Naive thymus-derived CD4-positive, alpha-beta T cell (primary cell): ENCODE data around the gene ULBP1. TPM values are rescaled to one million over a fixed set of nuclear protein-coding genes. Genes with fewer than 3 reads are reported as not detected.
"Not testable (repeated sequence)": the region's sequence is repeated elsewhere in the genome, so short reads cannot be mapped to it uniquely, and the experiment has no call there.

Experiments
- ATAC-seq: fragments of 150-1000 bp; cut with Tn5 transposase; 2 replicates; pipeline ENCODE4 v1.10.0; 2021; ENCODE audit warnings: mild to moderate bottlenecking, moderate library complexity
- CTCF ChIA-PET: fragments of 350-600 bp; sonication (Branson Sonifier 250); formaldehyde crosslinking; loops from one replicate; lab custom pipeline; 2021; ENCODE audit warnings: antibody characterized with exemption; lab: Charles Lee
- POLR2A ChIA-PET: fragments of 350-600 bp; sonication (Branson Sonifier 250); formaldehyde crosslinking; loops from one replicate; lab custom pipeline; 2021; ENCODE audit warnings: antibody characterized with exemption, inconsistent platforms; lab: Charles Lee
- DNase-seq, 9 donors: peaks; one replicate each; pipeline versions ENCODE4 v3.0.0 to v3.0.0-alpha.2; 2020 to 2022; ENCODE audit warnings: mixed read lengths in 1 of 9
- H3K27ac ChIP-seq: one replicate; pipeline ENCODE4 v1.7.0; 2013; ENCODE audit warnings: mild to moderate bottlenecking, low read depth, low read length, moderate library complexity
- H3K27me3 ChIP-seq, 2 donors: one replicate each; pipeline ENCODE4 v1.7.0; 2013; ENCODE audit warnings: low read length in 2 of 2, mild to moderate bottlenecking in 2 of 2, moderate library complexity in 2 of 2; ENCODE audit not compliant: control insufficient read depth in 2 of 2, insufficient read depth in 2 of 2
- H3K36me3 ChIP-seq, 3 experiments: 1 replicate in 2 of 3; 2 replicates in 1 of 3; pipeline ENCODE4 v1.7.0; 2013; ENCODE audit warnings: low read length in 3 of 3, mild to moderate bottlenecking in 3 of 3, moderate library complexity in 1 of 3; ENCODE audit not compliant: insufficient read depth in 3 of 3, control insufficient read depth in 2 of 3
- H3K4me1 ChIP-seq, 2 donors: one replicate each; pipeline ENCODE4 v1.7.0; 2013; ENCODE audit warnings: low read length in 2 of 2, mild to moderate bottlenecking in 2 of 2, moderate library complexity in 1 of 2; ENCODE audit not compliant: control insufficient read depth in 2 of 2, insufficient read depth in 2 of 2
- H3K4me3 ChIP-seq: 2 replicates; pipeline ENCODE4 v1.7.0; 2013; ENCODE audit warnings: mild to moderate bottlenecking, low read length
- H3K9me3 ChIP-seq, 3 experiments: 1 replicate in 2 of 3; 2 replicates in 1 of 3; pipeline ENCODE4 v1.7.0; 2013; ENCODE audit warnings: low read length in 3 of 3; ENCODE audit not compliant: control insufficient read depth in 2 of 3
- H3K27ac Mint-ChIP-seq, 9 donors: one replicate each; pipeline ENCODE4 v1.8.0; 2020 to 2022; ENCODE audit warnings: mixed read lengths in 9 of 9, mild to moderate bottlenecking in 8 of 9, moderate library complexity in 5 of 9, inconsistent platforms in 2 of 9
- H3K27me3 Mint-ChIP-seq, 5 donors: one replicate each; pipeline ENCODE4 v1.8.0; 2021 to 2022; ENCODE audit warnings: mixed read lengths in 5 of 5, mild to moderate bottlenecking in 1 of 5
- H3K36me3 Mint-ChIP-seq, 5 donors: one replicate each; pipeline ENCODE4 v1.8.0; 2020 to 2022; ENCODE audit warnings: mixed read lengths in 5 of 5, mild to moderate bottlenecking in 3 of 5, inconsistent platforms in 1 of 5
- H3K4me1 Mint-ChIP-seq, 7 donors: one replicate each; pipeline ENCODE4 v1.8.0; 2020 to 2022; ENCODE audit warnings: mixed read lengths in 7 of 7, mild to moderate bottlenecking in 3 of 7, inconsistent platforms in 1 of 7
- H3K4me3 Mint-ChIP-seq, 10 donors: one replicate each; pipeline ENCODE4 v1.8.0; 2020 to 2022; ENCODE audit warnings: mild to moderate bottlenecking in 10 of 10, mixed read lengths in 10 of 10, moderate library complexity in 6 of 10, inconsistent platforms in 2 of 10
- H3K9me3 Mint-ChIP-seq, 11 donors: one replicate each; pipeline ENCODE4 v1.8.0; 2020 to 2022; ENCODE audit warnings: mixed read lengths in 11 of 11, mild to moderate bottlenecking in 4 of 11, inconsistent platforms in 1 of 11, moderate library complexity in 1 of 11
- intact Hi-C, 2 donors: fragments of 100-400 bp; cut with micrococcal nuclease; formaldehyde crosslinking; loops; one replicate each; pipeline ENCODE4 v1.15.1; 2023
- polyA plus RNA-seq, 2 donors: library from polyadenylated mRNA; unstranded; fragments of 300-500 nt; fragmentation: Illumina TruSeq; gene quantifications; one replicate each; pipeline ENCODE4 v1.2.3, GENCODE V29; 2021
- total RNA-seq, 6 experiments: library from RNA in 5 of 6; stranded (reverse) in 5 of 6; gene quantifications; 1 replicate in 5 of 6; 2 replicates in 1 of 6; pipeline ENCODE4 v1.2.3 and lab custom pipeline; 2021 to 2026

The ULBP1 gene
- total and polyA plus RNA-seq, 7 experiments from 2014 or later = 1.4 TPM; not detected in 6

DNA sequence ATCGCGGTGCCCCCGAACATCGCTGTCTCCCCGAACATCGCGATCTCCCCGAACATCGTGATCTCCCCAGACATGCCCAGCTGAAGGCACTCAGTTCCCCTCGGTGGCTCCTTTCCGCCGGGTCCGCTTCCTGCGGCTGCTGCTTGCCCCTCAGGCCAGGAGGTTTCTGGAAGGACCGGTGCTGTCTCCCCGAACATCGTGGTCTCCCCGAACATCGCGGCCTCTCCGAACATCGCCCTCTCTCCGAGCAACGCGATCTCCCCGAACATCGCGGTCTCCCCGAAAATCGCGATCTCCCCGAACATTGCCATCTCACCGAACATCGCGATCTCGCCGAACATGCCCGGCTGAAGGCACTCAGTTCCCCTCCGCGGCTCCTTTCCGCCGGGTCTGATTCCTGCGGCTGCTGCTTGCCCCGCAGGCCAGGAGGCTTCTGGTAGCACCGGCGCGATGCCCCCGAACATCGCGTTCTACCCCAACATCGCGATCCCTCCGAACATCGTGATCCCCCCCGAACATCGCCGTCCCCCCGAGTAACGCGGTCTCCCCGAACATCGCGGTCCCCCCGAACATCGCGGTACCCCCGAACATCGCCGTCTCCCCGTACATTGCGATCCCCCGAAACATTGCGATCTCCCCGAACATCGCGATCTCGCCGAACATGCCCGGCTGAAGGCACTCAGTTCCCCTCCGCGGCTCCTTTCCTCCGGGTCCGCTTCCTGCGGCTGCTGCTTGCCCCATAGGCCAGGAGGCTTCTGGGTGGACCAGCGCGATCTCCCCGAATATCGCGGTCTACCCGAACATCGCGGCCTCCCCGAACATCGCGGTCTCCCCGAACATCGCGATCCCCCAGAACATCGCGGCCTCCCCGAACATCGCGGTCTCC, 808 bp downstream of the ULBP1 start:
- ChIA-PET CTCF (interaction anchor here (0.9 kb wide), 2 partner anchors 13 to 115 kb away, joined by 3 to 5 read pairs; no protein-coding TSS in a partner anchor), POLR2A (no interaction called here)
- peak overlapping the region; percentile 88 to 97 (median 92) for H3K4me3 Mint-ChIP-seq
- peaks cover 75 to 90% (median 87%) of the 10 kb centered on the region in 5 donors for H3K27me3 Mint-ChIP-seq
- H3K27me3 ChIP-seq = peaks cover 12 to 36% of the 10 kb centered on the region in 2 donors
- ATAC-seq (no peak), DNase-seq (peak in 4 of 9 donors; percentile 31 to 37 (median 34))
- peaks cover 8 to 24% of the 10 kb centered on the region in 2 donors for H3K4me1 ChIP-seq
- peaks cover 0 to 3% (median 0%) of the 10 kb centered on the region in 5 donors for H3K36me3 Mint-ChIP-seq
- peak overlapping the region; percentile 66 for H3K4me3 ChIP-seq
- H3K9me3 ChIP-seq = no peaks in the 10 kb centered on the region
- intact Hi-C loops = loop anchor here (1.0 to 2.0 kb wide), 3 partner anchors 26 to 52 kb away; no protein-coding TSS in a partner anchor
- H3K36me3 ChIP-seq = no peaks in the 10 kb centered on the region
- H3K9me3 Mint-ChIP-seq = peaks cover 0 to 2% (median 0%) of the 10 kb centered on the region in 11 donors
- H3K27ac Mint-ChIP-seq = peak overlapping the region in 8 of 9 donors; percentile 15 to 92 (median 72)
- no peak overlapping the region for H3K27ac ChIP-seq
- peaks cover 14 to 28% (median 23%) of the 10 kb centered on the region in 7 donors for H3K4me1 Mint-ChIP-seq

- no peak for ATAC-seq
- Mint-ChIP-seq H3K36me3 (peaks cover 0 to 4% (median 0%) of the 10 kb centered on the region in 5 donors), H3K9me3 (peaks cover 0 to 2% (median 0%) of the 10 kb centered on the region in 11 donors), H3K27me3 (peaks cover 75 to 90% (median 87%) of the 10 kb centered on the region in 5 donors), H3K4me1 (peaks cover 14 to 28% (median 23%) of the 10 kb centered on the region in 7 donors), H3K4me3 (peak overlapping the region; percentile 88 to 97 (median 92)), H3K27ac (peak overlapping the region in 5 of 9 donors; percentile 28 to 92 (median 73))
- intact Hi-C loops = loop anchor here (2.0 kb wide), 2 partner anchors 25 to 51 kb away; no protein-coding TSS in a partner anchor
- ChIA-PET CTCF (interaction anchor here (0.6 kb wide), 1 partner anchor 565 kb away, joined by 3 read pairs; no protein-coding TSS in a partner anchor), POLR2A (no interaction called here)
- Histone ChIP-seq H3K27me3 (peaks cover 12 to 36% of the 10 kb centered on the region in 2 donors), H3K27ac (no peak overlapping the region), H3K4me3 (peak overlapping the region; percentile 66), H3K9me3 (no peaks in the 10 kb centered on the region), H3K36me3 (no peaks in the 10 kb centered on the region), H3K4me1 (peaks cover 8 to 24% of the 10 kb centered on the region in 2 donors)
- peak in 5 of 9 donors; percentile 31 to 41 (median 40) for DNase-seq
These were observed 1.7 kb downstream of the ULBP1 start for GRCh38 chr6:149965194-149966020.

DNA sequence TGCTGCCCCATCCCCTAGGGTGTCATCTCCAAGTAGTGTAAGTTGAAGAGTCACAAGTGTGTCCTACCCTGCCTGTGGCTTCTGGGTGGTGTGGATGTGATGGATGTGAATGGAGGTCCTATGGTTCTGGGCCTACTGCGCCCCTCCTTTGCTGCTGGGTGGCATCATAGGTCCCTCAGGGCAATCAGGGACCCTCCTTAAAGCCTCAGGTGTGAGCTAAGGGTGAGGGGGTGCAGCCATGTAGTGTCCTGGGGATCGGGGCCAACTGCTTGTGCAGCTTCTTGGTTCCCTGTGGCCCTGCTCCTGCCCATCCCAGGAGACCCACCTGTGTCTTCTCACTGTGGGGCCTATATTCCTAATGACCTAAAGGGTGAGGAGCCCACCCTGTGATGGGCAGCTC, 2.6 kb downstream of the ULBP1 start:
- H3K9me3 ChIP-seq, H3K4me3 ChIP-seq, DNase-seq, H3K9me3 Mint-ChIP-seq, H3K27ac ChIP-seq, H3K36me3 Mint-ChIP-seq, intact Hi-C loops, ATAC-seq, H3K27ac Mint-ChIP-seq, POLR2A ChIA-PET, H3K36me3 ChIP-seq: not testable (repeated sequence)
- Histone ChIP-seq H3K27me3 (peaks cover 12 to 36% of the 10 kb centered on the region in 2 donors), H3K4me1 (peaks cover 8 to 24% of the 10 kb centered on the region in 2 donors)
- H3K4me3 Mint-ChIP-seq = peak overlapping the region in 6 of 10 donors; percentile 49 to 96 (median 91)
- peaks cover 14 to 28% (median 23%) of the 10 kb centered on the region in 7 donors for H3K4me1 Mint-ChIP-seq
- CTCF ChIA-PET = interaction anchor here (0.6 kb wide), 1 partner anchor 474 kb away, joined by 3 read pairs; no protein-coding TSS in a partner anchor
- peaks cover 73 to 87% (median 85%) of the 10 kb centered on the region in 5 donors for H3K27me3 Mint-ChIP-seq

GRCh38 chr6:149967591-149967990, 3.8 kb downstream of the ULBP1 start:
- no peak overlapping the region for H3K27ac Mint-ChIP-seq
- no peaks in the 10 kb centered on the region for H3K36me3 ChIP-seq
- H3K4me3 ChIP-seq = no peak overlapping the region
- DNase-seq = no peak
- H3K36me3 Mint-ChIP-seq = peaks cover 0 to 5% (median 0%) of the 10 kb centered on the region in 5 donors
- intact Hi-C loops = no loop called here
- POLR2A ChIA-PET = no interaction called here
- H3K9me3 Mint-ChIP-seq = peaks cover 0 to 2% (median 0%) of the 10 kb centered on the region in 11 donors
- no peak overlapping the region for H3K4me3 Mint-ChIP-seq
- no peak overlapping the region for H3K27ac ChIP-seq
- peaks cover 14 to 28% (median 23%) of the 10 kb centered on the region in 7 donors for H3K4me1 Mint-ChIP-seq
- peaks cover 12 to 27% of the 10 kb centered on the region in 2 donors for H3K27me3 ChIP-seq
- H3K9me3 ChIP-seq = no peaks in the 10 kb centered on the region
- peaks cover 65 to 87% (median 83%) of the 10 kb centered on the region in 5 donors for H3K27me3 Mint-ChIP-seq
- CTCF ChIA-PET = no interaction called here
- ATAC-seq = no peak
- peaks cover 8 to 24% of the 10 kb centered on the region in 2 donors for H3K4me1 ChIP-seq

- H3K9me3 Mint-ChIP-seq, H3K9me3 ChIP-seq, H3K4me3 ChIP-seq, H3K36me3 ChIP-seq, POLR2A ChIA-PET, H3K4me3 Mint-ChIP-seq, ATAC-seq, intact Hi-C loops, DNase-seq, H3K36me3 Mint-ChIP-seq, H3K27ac ChIP-seq, CTCF ChIA-PET: not testable (repeated sequence)
- peaks cover 64 to 89% (median 83%) of the 10 kb centered on the region in 5 donors for H3K27me3 Mint-ChIP-seq
- Histone ChIP-seq H3K27me3 (peaks cover 12 to 23% of the 10 kb centered on the region in 2 donors), H3K4me1 (peaks cover 8 to 23% of the 10 kb centered on the region in 2 donors)
- peak overlapping the region in 1 of 9 donors; percentile 4 for H3K27ac Mint-ChIP-seq
- peaks cover 14 to 27% (median 21%) of the 10 kb centered on the region in 7 donors for H3K4me1 Mint-ChIP-seq
These were observed 4.3 kb downstream of the ULBP1 start for GRCh38 chr6:149967999-149968398.

GRCh38 chr6:149968909-149969308, 5.2 kb downstream of the ULBP1 start:
- H3K4me3 ChIP-seq, H3K36me3 ChIP-seq, CTCF ChIA-PET, H3K4me3 Mint-ChIP-seq, H3K9me3 Mint-ChIP-seq, H3K9me3 ChIP-seq, intact Hi-C loops, POLR2A ChIA-PET, ATAC-seq, DNase-seq, H3K27ac ChIP-seq, H3K27ac Mint-ChIP-seq, H3K36me3 Mint-ChIP-seq: not testable (repeated sequence)
- peaks cover 62 to 82% (median 81%) of the 10 kb centered on the region in 5 donors for H3K27me3 Mint-ChIP-seq
- peaks cover 12 to 20% (median 14%) of the 10 kb centered on the region in 7 donors for H3K4me1 Mint-ChIP-seq
- H3K27me3 ChIP-seq = peaks cover 12 to 18% of the 10 kb centered on the region in 2 donors
- H3K4me1 ChIP-seq = peaks cover 4 to 14% of the 10 kb centered on the region in 2 donors
